K562 (cell line): Measurements from ENCODE around the gene PALS1.

Experiments
- CBX1 ChIP-seq: sonication (generic); IDR thresholded peaks from 2 replicates; pipeline ENCODE4 v1.6.1; 2016; ENCODE audit warnings: antibody characterized with exemption, low read depth, mild to moderate bottlenecking
- CREB1 ChIP-seq, 2 experiments: sonication (generic) in 1 of 2; formaldehyde crosslinking in 1 of 2; IDR thresholded peaks; 2 replicates each; pipeline versions ENCODE4 v1.6.1 to v1.8.0; 2012 to 2022; ENCODE audit warnings: inconsistent platforms in 1 of 2, mild to moderate bottlenecking in 1 of 2, missing genetic modification reagents in 1 of 2, moderate library complexity in 1 of 2
- FOXK2 ChIP-seq, 2 experiments: fragments of 450-650 bp; IDR thresholded peaks in 1 of 2; conservative IDR thresholded peaks in 1 of 2; 2 replicates each; pipeline ENCODE4 v1.6.1; 2016; ENCODE audit warnings: low read depth in 2 of 2, mild to moderate bottlenecking in 1 of 2
- HDAC2 ChIP-seq: fragments of 450-650 bp; IDR thresholded peaks from 2 replicates; pipeline ENCODE4 v1.6.1; 2016; ENCODE audit warnings: mild to moderate bottlenecking
- TCF7 ChIP-seq: sonication (generic); IDR thresholded peaks from 2 replicates; pipeline ENCODE4 v1.6.1; 2016; ENCODE audit warnings: antibody characterized with exemption, borderline replicate concordance
- TF ChIP-seq, protein P1 (sequence below), 2 experiments: fragments of 200-800 bp in 1 of 2; sonication (Bioruptor generic) in 1 of 2; sonication (generic) in 1 of 2; formaldehyde crosslinking in 1 of 2; IDR thresholded peaks in 1 of 2; conservative IDR thresholded peaks in 1 of 2; 2 replicates each; pipeline versions ENCODE4 v1.5.0 to v1.6.1; 2016 to 2020; ENCODE audit warnings: missing compliant biosample characterization in 1 of 2, missing genetic modification characterization in 1 of 2, missing genetic modification reagents in 1 of 2
- TF ChIP-seq, protein P2 (sequence below): IDR thresholded peaks from 2 replicates; pipeline ENCODE4 v1.6.1; 2011; ENCODE audit not compliant: insufficient read length; ENCODE audit errors: extremely low read depth
- TF ChIP-seq, protein P3 (sequence below), 3 experiments: IDR thresholded peaks in 2 of 3; conservative IDR thresholded peaks in 1 of 3; 2 replicates each; pipeline ENCODE4 v1.5.1; 2011 to 2012; ENCODE audit warnings: low read length in 3 of 3, mild to moderate bottlenecking in 3 of 3, control low read depth in 2 of 3, improper control_type of control experiment in 1 of 3, inconsistent platforms in 1 of 3, low read depth in 1 of 3, mixed read lengths in 1 of 3, moderate library complexity in 1 of 3; ENCODE audit not compliant: insufficient read depth in 2 of 3

DNA sequence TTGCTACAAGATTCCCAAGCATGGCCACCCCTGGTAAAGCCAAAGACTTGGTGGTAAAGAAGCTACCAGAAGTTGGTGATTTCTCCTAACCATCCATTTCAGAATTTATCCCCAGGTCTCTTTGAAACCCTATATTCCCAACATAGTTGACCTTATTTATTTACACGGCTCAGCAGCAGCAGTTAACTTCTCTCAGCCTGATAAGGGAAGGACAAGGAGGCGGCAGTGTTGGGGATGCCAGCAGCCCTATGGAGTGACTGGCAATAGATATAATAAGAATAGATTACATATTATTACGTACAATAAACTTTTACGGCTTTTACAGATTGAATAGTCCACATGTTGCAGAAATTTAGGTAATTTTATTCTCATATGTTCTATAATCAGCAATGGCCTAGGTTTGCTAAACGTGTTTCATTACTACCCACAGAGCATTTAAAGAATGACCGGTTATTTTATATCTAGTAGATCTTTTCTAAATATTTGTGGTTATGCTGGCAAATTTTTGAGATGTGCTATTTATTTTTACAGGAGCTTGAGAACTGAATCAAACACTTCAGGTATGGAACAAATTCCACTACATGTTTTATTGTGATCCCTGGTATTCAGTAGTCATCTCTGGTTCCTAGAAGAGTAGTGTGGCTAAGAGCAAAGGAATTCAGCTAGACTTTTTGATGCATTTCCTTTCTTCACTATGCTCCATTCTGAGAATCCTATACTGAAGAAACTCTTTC is 19.8 kb upstream of the PALS1 start:
- TF ChIP-seq, protein P1, sequence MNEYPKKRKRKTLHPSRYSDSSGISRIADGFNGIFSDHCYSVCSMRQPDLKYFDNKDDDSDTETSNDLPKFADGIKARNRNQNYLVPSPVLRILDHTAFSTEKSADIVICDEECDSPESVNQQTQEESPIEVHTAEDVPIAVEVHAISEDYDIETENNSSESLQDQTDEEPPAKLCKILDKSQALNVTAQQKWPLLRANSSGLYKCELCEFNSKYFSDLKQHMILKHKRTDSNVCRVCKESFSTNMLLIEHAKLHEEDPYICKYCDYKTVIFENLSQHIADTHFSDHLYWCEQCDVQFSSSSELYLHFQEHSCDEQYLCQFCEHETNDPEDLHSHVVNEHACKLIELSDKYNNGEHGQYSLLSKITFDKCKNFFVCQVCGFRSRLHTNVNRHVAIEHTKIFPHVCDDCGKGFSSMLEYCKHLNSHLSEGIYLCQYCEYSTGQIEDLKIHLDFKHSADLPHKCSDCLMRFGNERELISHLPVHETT (CRISPR knock-in tag; conservative IDR thresholded peaks at IDR 0.05 in 1 of 2, IDR thresholded peaks at IDR 0.05 in 1 of 2), result no peak
- TF ChIP-seq, protein P2, sequence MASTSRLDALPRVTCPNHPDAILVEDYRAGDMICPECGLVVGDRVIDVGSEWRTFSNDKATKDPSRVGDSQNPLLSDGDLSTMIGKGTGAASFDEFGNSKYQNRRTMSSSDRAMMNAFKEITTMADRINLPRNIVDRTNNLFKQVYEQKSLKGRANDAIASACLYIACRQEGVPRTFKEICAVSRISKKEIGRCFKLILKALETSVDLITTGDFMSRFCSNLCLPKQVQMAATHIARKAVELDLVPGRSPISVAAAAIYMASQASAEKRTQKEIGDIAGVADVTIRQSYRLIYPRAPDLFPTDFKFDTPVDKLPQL, result no peak
- TF ChIP-seq CBX1 (no peak), CREB1 (IDR thresholded peaks at IDR 0.05) (no peak), CREB1 (CRISPR knock-in tag; IDR thresholded peaks at IDR 0.05) (no peak), HDAC2 (no peak), FOXK2 (conservative IDR thresholded peaks at IDR 0.05 in 1 of 2, IDR thresholded peaks at IDR 0.05 in 1 of 2; ENCODE audit: low read depth in 2 of 2) (no peak), TCF7 (no peak)
- TF ChIP-seq, protein P3, sequence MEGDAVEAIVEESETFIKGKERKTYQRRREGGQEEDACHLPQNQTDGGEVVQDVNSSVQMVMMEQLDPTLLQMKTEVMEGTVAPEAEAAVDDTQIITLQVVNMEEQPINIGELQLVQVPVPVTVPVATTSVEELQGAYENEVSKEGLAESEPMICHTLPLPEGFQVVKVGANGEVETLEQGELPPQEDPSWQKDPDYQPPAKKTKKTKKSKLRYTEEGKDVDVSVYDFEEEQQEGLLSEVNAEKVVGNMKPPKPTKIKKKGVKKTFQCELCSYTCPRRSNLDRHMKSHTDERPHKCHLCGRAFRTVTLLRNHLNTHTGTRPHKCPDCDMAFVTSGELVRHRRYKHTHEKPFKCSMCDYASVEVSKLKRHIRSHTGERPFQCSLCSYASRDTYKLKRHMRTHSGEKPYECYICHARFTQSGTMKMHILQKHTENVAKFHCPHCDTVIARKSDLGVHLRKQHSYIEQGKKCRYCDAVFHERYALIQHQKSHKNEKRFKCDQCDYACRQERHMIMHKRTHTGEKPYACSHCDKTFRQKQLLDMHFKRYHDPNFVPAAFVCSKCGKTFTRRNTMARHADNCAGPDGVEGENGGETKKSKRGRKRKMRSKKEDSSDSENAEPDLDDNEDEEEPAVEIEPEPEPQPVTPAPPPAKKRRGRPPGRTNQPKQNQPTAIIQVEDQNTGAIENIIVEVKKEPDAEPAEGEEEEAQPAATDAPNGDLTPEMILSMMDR (IDR thresholded peaks at IDR 0.05 in 2 of 3, conservative IDR thresholded peaks at IDR 0.05 in 1 of 3; ENCODE audit: insufficient read depth in 2 of 3, low read depth in 1 of 3, low read length in 3 of 3), result no peak
